Stimulated activated CD8-positive, alpha-beta memory T cell treated with anti-CD3 and anti-CD28 coated beads, Interleukin-4, amount 100 ng/mL, for 4 hours (primary cell): Measurements from ENCODE around the gene EMD.
"Not testable (repeated sequence)": the region's sequence is repeated elsewhere in the genome, so short reads cannot be mapped to it uniquely, and the experiment has no call there.

Source experiments
- DNase-seq, 2 donors: peaks; one replicate each; pipeline ENCODE4 v3.0.0-alpha.2; 2020; ENCODE audit warnings: low read depth in 2 of 2, low spot score in 1 of 2

Gene EMD

GRCh38 chrX:154389812-154390747, 11.0 kb downstream of the EMD start:
- not testable (repeated sequence) for DNase-seq

DNA sequence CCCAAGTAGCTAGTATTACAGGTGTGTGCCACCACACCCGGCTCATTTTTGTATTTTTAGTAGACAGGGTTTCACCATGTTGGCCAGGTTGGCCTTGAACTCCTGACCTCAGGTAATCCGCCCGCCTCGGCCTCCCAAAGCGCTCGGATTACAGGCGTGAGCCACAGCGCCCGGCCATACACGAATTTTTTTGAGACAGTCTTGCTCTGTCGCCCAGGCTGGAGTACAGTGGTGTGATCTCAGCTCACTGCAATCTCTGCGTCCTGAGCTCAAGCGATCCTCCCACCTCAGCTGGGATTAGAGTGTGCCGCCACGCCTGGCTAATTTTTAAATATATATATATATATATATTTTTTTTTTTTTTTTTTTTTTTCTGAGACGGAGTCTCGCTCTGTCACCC, 17.3 kb downstream of the EMD start:
- DNase-seq: not testable (repeated sequence)

DNA sequence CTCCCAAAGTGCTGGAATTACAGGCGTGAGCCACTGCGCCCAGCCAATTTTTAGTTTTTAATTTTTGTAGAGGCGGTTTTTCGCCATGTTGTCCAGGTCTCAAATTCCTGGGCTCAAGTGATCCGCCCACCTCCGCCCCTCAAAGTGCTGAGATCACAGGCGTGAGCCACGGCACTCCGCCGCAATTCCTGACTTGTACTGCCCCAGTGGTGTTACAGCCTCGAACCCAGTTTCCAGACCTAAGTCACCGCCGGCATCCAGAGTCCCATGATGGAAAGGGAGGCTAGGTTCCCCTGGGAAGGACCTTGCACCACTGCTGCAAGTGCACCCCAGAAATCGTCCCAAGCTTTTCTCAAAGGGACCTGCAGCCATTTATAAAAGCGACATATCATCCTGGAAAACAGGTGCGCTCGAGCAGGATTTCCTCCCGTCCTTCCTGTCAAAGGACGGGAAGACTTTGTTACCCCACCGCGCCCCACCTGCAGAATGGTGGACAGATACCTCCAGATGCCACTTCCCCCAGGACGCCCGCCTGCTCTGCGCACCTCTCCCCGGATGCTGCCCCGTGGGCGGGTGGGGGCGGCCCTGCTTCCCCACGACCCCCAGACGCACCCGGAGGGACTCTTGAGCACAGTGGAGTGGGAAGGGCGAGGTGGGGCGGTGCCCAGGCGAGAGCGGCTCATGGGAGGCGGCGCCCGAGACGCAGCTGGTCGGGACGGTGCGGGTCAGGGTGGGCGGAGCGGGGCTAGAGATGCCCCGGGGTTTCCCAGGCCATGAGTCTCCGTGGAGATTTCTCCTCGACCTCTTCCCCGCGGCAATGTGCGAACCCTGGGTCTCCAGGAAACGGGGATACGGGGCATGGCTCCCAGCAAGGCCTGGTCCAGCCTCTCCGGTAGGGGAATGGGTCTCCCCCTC, 18.1 kb downstream of the EMD start:
- DNase-seq: peak in 1 of 2 donors; percentile 46

- DNase-seq: peak; percentile 69 to 82
Observed at GRCh38 chrX:154397888-154398667, 19.0 kb downstream of the EMD start, which contains the start of gene RPL10. RPL10 (plus strand) TSS chrX:154398377; CDS start chrX:154398520, 143 bp downstream.

GRCh38 chrX:154398668-154399526, 19.8 kb downstream of the EMD start:
- peak; percentile 60 to 64 for DNase-seq

GRCh38 chrX:154399527-154400368, 20.7 kb downstream of the EMD start:
- DNase-seq: no peak

DNA sequence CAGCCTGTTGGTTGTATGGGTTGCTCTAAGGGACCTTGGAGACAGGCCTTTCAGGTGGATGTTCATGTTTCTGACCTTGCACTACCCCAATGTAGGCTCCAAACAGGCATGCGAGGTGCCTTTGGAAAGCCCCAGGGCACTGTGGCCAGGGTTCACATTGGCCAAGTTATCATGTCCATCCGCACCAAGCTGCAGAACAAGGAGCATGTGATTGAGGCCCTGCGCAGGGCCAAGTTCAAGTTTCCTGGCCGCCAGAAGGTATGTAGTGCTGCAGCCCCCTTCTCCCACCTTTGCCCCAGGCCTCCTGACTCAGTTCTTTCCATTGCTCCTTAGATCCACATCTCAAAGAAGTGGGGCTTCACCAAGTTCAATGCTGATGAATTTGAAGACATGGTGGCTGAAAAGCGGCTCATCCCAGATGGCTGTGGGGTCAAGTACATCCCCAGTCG, 21.3 kb downstream of the EMD start:
- not testable (repeated sequence) for DNase-seq

- DNase-seq: no peak
Observed at GRCh38 chrX:154401045-154401799, 22.1 kb downstream of the EMD start.

GRCh38 chrX:154401918-154402621, 23.0 kb downstream of the EMD start:
- no peak for DNase-seq

GRCh38 chrX:154402622-154403127, 23.6 kb downstream of the EMD start:
- DNase-seq: no peak

DNA sequence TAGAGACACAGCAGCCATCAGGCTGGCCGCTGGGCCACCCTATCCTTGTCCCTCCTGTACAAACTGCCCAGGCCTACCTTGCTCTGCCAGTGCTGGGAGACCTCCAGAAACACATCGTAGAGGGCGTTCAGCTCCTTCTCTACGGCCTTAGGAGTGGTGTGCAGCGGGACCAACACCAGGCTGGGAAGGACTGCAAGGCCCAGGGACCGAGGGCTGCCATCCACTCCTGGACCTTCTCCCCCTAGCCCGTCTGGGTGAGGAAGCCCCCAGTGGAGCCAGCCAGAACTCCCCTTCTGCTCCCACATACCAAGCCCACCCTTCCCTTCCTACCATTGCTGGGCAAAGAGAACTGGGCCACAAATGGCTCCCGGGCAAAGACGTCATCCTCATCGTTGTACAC, 24.1 kb downstream of the EMD start:
- DNase-seq: no peak

GRCh38 chrX:154403858-154404257, 24.8 kb downstream of the EMD start:
- DNase-seq: no peak

- DNase-seq: no peak
Observed at GRCh38 chrX:154404625-154405192, 25.6 kb downstream of the EMD start.

DNA sequence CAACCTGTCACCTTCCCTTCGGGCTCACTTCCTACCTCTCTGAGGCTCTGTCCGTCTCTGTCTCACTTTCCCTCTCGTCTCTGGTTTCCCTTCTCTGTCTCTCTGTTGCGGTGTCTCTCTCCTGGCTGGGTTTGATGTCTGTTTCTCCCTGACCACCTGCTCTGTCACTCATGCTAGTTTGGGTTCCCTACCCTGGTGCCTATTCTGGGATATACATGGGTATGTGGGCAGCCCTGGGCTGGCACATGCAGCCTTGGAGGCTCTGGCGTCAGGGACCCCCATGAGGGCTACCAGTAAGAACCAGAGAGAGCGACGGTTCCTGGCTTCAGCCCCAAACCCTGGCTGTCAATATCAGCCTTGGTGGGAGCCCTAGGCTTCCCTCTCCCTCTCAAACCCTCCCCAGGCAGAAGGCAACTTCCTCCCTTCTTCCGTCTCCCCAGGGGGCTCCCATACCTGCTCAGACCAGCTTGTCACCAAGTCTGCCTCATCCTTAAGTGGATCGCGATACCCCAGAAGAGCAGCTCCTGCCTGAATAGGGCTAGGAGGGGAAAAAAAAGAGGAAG, 29.6 kb downstream of the EMD start:
- no peak for DNase-seq

- no peak for DNase-seq
Observed at GRCh38 chrX:154409222-154409871, 30.3 kb downstream of the EMD start, which contains the start of gene DNASE1L1. DNASE1L1 (minus strand) TSS chrX:154409254; CDS start chrX:154405568, 3,686 bp downstream.

- no peak for DNase-seq
Observed at GRCh38 chrX:154411981-154412340, 32.9 kb downstream of the EMD start.
